Right lobe of liver (tissue), 4 donors: ENCODE data around the gene PDGFB.

ENCODE experiments used
- POLR2A ChIP-seq: fragments of 450-650 bp; IDR thresholded peaks from one replicate; pipeline ENCODE4 v1.6.1; 2017; ENCODE audit warnings: antibody characterized with exemption, mild to moderate bottlenecking
- TF ChIP-seq, protein P1 (sequence below), 4 donors: fragments of 200-600 bp in 3 of 4; fragments of 450-650 bp in 1 of 4; IDR thresholded peaks; one replicate each; pipeline versions ENCODE4 v1.5.1 to v1.8.0; 2016 to 2022; ENCODE audit warnings: antibody characterized with exemption in 4 of 4, mild to moderate bottlenecking in 2 of 4
- donor health status: DM: no; HTN: no; CAD: no.
- donor health status: DM: no; HTN: no; CAD: no.
- donor health status: DM: no; HTN: yes; CAD: no.

DNA sequence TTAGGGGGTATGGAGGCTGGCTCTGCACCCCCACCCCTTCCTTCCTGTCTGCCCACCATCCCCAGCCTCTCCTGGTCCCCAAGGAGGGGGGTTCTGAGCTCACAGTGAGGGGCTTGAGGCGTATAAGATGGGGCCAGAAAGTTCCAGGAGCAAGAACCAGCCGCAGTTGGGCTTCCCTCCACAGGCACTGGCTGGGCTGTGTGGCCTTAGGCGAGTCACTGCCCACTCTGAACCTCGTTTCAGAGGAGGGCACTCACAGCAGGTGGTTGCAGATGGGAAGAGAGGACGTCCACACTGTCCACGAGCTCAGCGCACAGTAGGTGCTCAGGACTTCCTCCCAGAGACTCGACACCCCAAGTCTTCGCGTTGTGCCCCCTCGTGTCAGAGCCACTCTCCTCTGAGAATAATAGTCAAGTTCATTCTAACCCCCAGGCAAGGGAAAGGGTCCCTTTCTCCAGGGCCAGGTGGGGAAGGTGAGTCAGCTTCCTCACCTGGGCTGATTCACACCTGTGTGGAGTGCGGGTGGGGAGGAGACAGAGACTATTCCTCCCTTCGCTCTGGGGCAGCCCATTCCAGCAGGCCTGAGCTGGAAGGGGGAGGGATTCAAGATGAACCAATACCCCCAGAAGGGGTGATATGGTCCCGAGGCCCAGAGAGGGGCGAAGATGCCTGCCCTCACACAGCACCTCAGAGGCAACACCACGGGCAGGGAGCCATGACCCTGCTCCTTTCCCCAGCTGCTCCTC lies 45.4 kb upstream of the PDGFB start:
- TF ChIP-seq, protein P1, sequence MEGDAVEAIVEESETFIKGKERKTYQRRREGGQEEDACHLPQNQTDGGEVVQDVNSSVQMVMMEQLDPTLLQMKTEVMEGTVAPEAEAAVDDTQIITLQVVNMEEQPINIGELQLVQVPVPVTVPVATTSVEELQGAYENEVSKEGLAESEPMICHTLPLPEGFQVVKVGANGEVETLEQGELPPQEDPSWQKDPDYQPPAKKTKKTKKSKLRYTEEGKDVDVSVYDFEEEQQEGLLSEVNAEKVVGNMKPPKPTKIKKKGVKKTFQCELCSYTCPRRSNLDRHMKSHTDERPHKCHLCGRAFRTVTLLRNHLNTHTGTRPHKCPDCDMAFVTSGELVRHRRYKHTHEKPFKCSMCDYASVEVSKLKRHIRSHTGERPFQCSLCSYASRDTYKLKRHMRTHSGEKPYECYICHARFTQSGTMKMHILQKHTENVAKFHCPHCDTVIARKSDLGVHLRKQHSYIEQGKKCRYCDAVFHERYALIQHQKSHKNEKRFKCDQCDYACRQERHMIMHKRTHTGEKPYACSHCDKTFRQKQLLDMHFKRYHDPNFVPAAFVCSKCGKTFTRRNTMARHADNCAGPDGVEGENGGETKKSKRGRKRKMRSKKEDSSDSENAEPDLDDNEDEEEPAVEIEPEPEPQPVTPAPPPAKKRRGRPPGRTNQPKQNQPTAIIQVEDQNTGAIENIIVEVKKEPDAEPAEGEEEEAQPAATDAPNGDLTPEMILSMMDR (IDR thresholded peaks at IDR 0.05), result no peak
- TF ChIP-seq POLR2A, result no peak
